ENCODE data around the gene RAG1. TPM values are rescaled to one million over a fixed set of nuclear protein-coding genes. Genes with fewer than 3 reads are reported as not detected.
A peak's percentile ranks its signal among the peaks of the same experiment; 100 is the strongest.

The RAG1 gene
- polyA plus RNA-seq, 1 of the 3 experiments (the other 2 are of a cell fraction): 0.08 TPM

GRCh38 chr11:36577859-36578258 lies 10.1 kb downstream of the RAG1 start:
- H3K27ac ChIP-seq (ENCODE audit: low read depth in 2 of 2, low read length in 1 of 2): peak overlapping the region; percentile 60 to 87
- no peak overlapping the region for H3K9ac ChIP-seq
- no peaks in the 10 kb centered on the region for H3K79me2 ChIP-seq (ENCODE audit: insufficient read depth)
- H3F3A ChIP-seq (replicated peaks; ENCODE audit: insufficient read depth): peaks cover 5% of the 10 kb centered on the region
- TF ChIP-seq FOSL2 (IDR thresholded peaks at IDR 0.05; ENCODE audit: borderline replicate concordance, low read depth) (peak; percentile 76; the same call in 1 of the 2 replicates), PBX3 (IDR thresholded peaks at IDR 0.05) (peak; percentile 77), EP300 (IDR thresholded peaks at IDR 0.05; ENCODE audit: borderline replicate concordance in 1 of 2, low read depth in 1 of 2, low read length in 1 of 2) (peak in 1 of 2 experiments; percentile 78; a peak in 1 of 4 replicates), SMC3 (IDR thresholded peaks at IDR 0.05; ENCODE audit: low read depth, low read length) (no peak), TAF1 (IDR thresholded peaks at IDR 0.05; ENCODE audit: borderline replicate concordance, low read depth, low read length) (no peak), MEF2A (IDR thresholded peaks at IDR 0.05; ENCODE audit: borderline replicate concordance, low read depth) (peak; percentile 58; the same call in 1 of the 2 replicates), FOXJ3 (CRISPR knock-in tag; IDR thresholded peaks at IDR 0.05) (no peak), TCF12 (IDR thresholded peaks at IDR 0.05) (peak; percentile 60), RXRA (IDR thresholded peaks at IDR 0.05; ENCODE audit: borderline replicate concordance, low read depth) (0 out of 2 replicates have a peak, but pooled peaks have one; percentile 22), TEAD4 (IDR thresholded peaks at IDR 0.05; ENCODE audit: borderline replicate concordance, insufficient read depth) (peak; percentile 78), NFIC (IDR thresholded peaks at IDR 0.05; ENCODE audit: borderline replicate concordance) (peak; percentile 62), JUND (IDR thresholded peaks at IDR 0.05) (peak; percentile 83), ELF1 (IDR thresholded peaks at IDR 0.05) (no peak)
- H4K20me1 ChIP-seq (ENCODE audit: insufficient read depth): no peaks in the 10 kb centered on the region
- H3K27me3 ChIP-seq (ENCODE audit: insufficient read depth): no peaks in the 10 kb centered on the region
- no peak overlapping the region for H3K4me3 ChIP-seq (ENCODE audit: low read depth in 2 of 2, low read length in 1 of 2)
- no peak for DNase-seq
- POLR2A ChIA-PET: no interaction called here
- H2AFZ ChIP-seq (ENCODE audit: low read depth): peak overlapping the region; percentile 8; the same call in 1 of the 2 replicates
- peaks cover 23 to 30% of the 10 kb centered on the region in 2 experiments; a peak in 3 of 4 replicates for H3K4me1 ChIP-seq (ENCODE audit: control insufficient read depth in 1 of 2, insufficient read depth in 2 of 2, low read depth in 1 of 2, low read length in 1 of 2)
- H3K4me2 ChIP-seq: peak overlapping the region; percentile 47
- no peaks in the 10 kb centered on the region for H3K9me2 ChIP-seq
- 67% methylated on average over 2 of the region's 2 CpGs for WGBS (ENCODE audit: low lambda C conversion rate)
- CTCF ChIA-PET: interaction anchor here (1.5 to 5.4 kb wide), 2 partner anchors 12 kb away, joined by 3 to 58 read pairs; partner anchors contain the start of gene RAG1
- H3K9me3 ChIP-seq: no peaks in the 10 kb centered on the region
- no peaks in the 10 kb centered on the region for H3K36me3 ChIP-seq (replicated peaks in 1 of 2; ENCODE audit: control insufficient read depth in 1 of 2, insufficient read depth in 2 of 2, low read length in 1 of 2)

- ChIA-PET POLR2A (no interaction called here), CTCF (interaction anchor here (1.5 to 5.4 kb wide), 2 partner anchors 12 to 13 kb away, joined by 3 to 58 read pairs; partner anchors contain the start of gene RAG1)
- Histone ChIP-seq H3K79me2 (ENCODE audit: insufficient read depth) (no peaks in the 10 kb centered on the region), H3K9me2 (no peaks in the 10 kb centered on the region), H2AFZ (ENCODE audit: low read depth) (0 out of 2 replicates have a peak overlapping the region, but pooled peaks have one; percentile 38), H3K4me3 (ENCODE audit: low read depth in 2 of 2, low read length in 1 of 2) (no peak overlapping the region), H3K27me3 (ENCODE audit: insufficient read depth) (no peaks in the 10 kb centered on the region), H3K36me3 (replicated peaks in 1 of 2; ENCODE audit: control insufficient read depth in 1 of 2, insufficient read depth in 2 of 2, low read length in 1 of 2) (no peaks in the 10 kb centered on the region), H3K4me1 (ENCODE audit: control insufficient read depth in 1 of 2, insufficient read depth in 2 of 2, low read depth in 1 of 2, low read length in 1 of 2) (peaks cover 23 to 30% of the 10 kb centered on the region in 2 experiments; a peak in 3 of 4 replicates), H3F3A (replicated peaks; ENCODE audit: insufficient read depth) (peaks cover 5% of the 10 kb centered on the region), H3K9me3 (no peaks in the 10 kb centered on the region), H3K9ac (no peak overlapping the region), H4K20me1 (ENCODE audit: insufficient read depth) (no peaks in the 10 kb centered on the region), H3K4me2 (peak overlapping the region; percentile 47; the same call in 1 of the 2 replicates), H3K27ac (ENCODE audit: low read depth in 2 of 2, low read length in 1 of 2) (peak overlapping the region; percentile 60 to 87; a peak in 3 of 4 replicates)
- WGBS (ENCODE audit: low lambda C conversion rate): 0% methylated on average over 1 of the region's 1 CpG
- TF ChIP-seq TCF12 (IDR thresholded peaks at IDR 0.05) (no peak), JUND (IDR thresholded peaks at IDR 0.05) (0 out of 2 replicates have a peak, but pooled peaks have one; percentile 3), GATA2 (CRISPR knock-in tag; IDR thresholded peaks at IDR 0.05) (peak; percentile 72), MEF2A (IDR thresholded peaks at IDR 0.05; ENCODE audit: borderline replicate concordance, low read depth) (no peak), GABPA (IDR thresholded peaks at IDR 0.05; ENCODE audit: low read depth) (no peak), EP300 (IDR thresholded peaks at IDR 0.05; ENCODE audit: borderline replicate concordance in 1 of 2, low read depth in 1 of 2, low read length in 1 of 2) (peak; percentile 9 to 74; a peak in 3 of 4 replicates), RAD21 (IDR thresholded peaks at IDR 0.05; ENCODE audit: low read length) (0 out of 2 replicates have a peak, but pooled peaks have one; percentile 2), POLR2AphosphoS5 (IDR thresholded peaks at IDR 0.05; ENCODE audit: low read depth, low read length) (no peak), RCOR1 (IDR thresholded peaks at IDR 0.05; ENCODE audit: low read length) (peak; percentile 60; the same call in 1 of the 2 replicates), SIN3A (IDR thresholded peaks at IDR 0.05; ENCODE audit: borderline replicate concordance, low read depth, low read length) (no peak)
- peak; percentile 24 for DNase-seq
Observed at GRCh38 chr11:36578458-36578857, 10.7 kb downstream of the RAG1 start.

All from SK-N-SH (cell line).